Measurements from ENCODE around the gene CEACAM19.

- TF ChIP-seq CTCF (conservative IDR thresholded peaks at IDR 0.05; ENCODE audit: low read depth, low read length) (no peak), POLR2A (IDR thresholded peaks at IDR 0.05; ENCODE audit: low read depth, low read length) (no peak), MAZ (IDR thresholded peaks at IDR 0.05; ENCODE audit: borderline replicate concordance, low read depth, low read length) (no peak), RCOR1 (IDR thresholded peaks at IDR 0.05; ENCODE audit: insufficient replicate concordance, low read length) (no peak), SMC3 (IDR thresholded peaks at IDR 0.05; ENCODE audit: low read depth, low read length) (no peak), CEBPB (IDR thresholded peaks at IDR 0.05; ENCODE audit: low read depth, low read length) (no peak), NFE2L2 (IDR thresholded peaks at IDR 0.05; ENCODE audit: low read depth, low read length) (no peak), RAD21 (IDR thresholded peaks at IDR 0.05; ENCODE audit: low read length) (no peak), BHLHE40 (IDR thresholded peaks at IDR 0.05; ENCODE audit: low read depth, low read length) (no peak), ELK1 (IDR thresholded peaks at IDR 0.05; ENCODE audit: borderline replicate concordance, low read depth, low read length) (no peak), MXI1 (IDR thresholded peaks at IDR 0.05; ENCODE audit: borderline replicate concordance, low read depth, low read length) (no peak), USF2 (IDR thresholded peaks at IDR 0.05; ENCODE audit: low read depth, low read length) (no peak)
These were observed 48.0 kb downstream of the CEACAM19 start for GRCh38 chr19:44719262-44719701.

Measured in IMR-90 (cell line).